A673 (cell line): Measurements from ENCODE around the gene FGFR3. TPM values are rescaled to one million over a fixed set of nuclear protein-coding genes. Genes with fewer than 3 reads are reported as not detected.

ENCODE experiments used
- BruUV-seq: library from RNA; stranded (reverse); fragments of 400-500 nt; replicated peaks from 2 replicates; lab custom pipeline; 2021; lab: Mats Ljungman, UMichigan
- CTCF ChIA-PET: fragments of 300-600 bp; sonication (Branson Sonifier 250); formaldehyde crosslinking; loops from one replicate; lab custom pipeline; 2022; ENCODE audit warnings: antibody characterized with exemption; lab: Charles Lee
- POLR2A ChIA-PET: fragments of 300-600 bp; sonication (Branson Sonifier 250); formaldehyde crosslinking; loops from one replicate; lab custom pipeline; 2022; ENCODE audit warnings: antibody characterized with exemption; ENCODE audit not compliant: low non-redundant PET; lab: Charles Lee
- DNase-seq: peaks from one replicate; pipeline ENCODE4 v3.0.0-alpha.2; 2015; ENCODE audit warnings: low spot score
- H3K27ac ChIP-seq: fragments of 200-600 bp; sonication (generic); 2 replicates; pipeline ENCODE4 v1.5.1; 2016; ENCODE audit warnings: mixed run types, low read depth, mild to moderate bottlenecking, mixed read lengths, antibody characterized with exemption, low read length; ENCODE audit not compliant: poor library complexity, severe bottlenecking
- H3K27me3 ChIP-seq: fragments of 200-600 bp; sonication (generic); replicated peaks from 2 replicates; pipeline ENCODE4 v1.6.1; 2017; ENCODE audit warnings: mixed run types, low read depth, mild to moderate bottlenecking, mixed read lengths, antibody characterized with exemption, low read length; ENCODE audit not compliant: insufficient read depth, poor library complexity
- H3K36me3 ChIP-seq: fragments of 200-600 bp; sonication (generic); 2 replicates; pipeline ENCODE4 v1.6.1; 2016; ENCODE audit warnings: mixed run types, mild to moderate bottlenecking, mixed read lengths, antibody characterized with exemption, low read length; ENCODE audit not compliant: insufficient read depth, poor library complexity, severe bottlenecking
- H3K4me1 ChIP-seq: fragments of 200-600 bp; sonication (generic); 2 replicates; pipeline ENCODE4 v1.6.1; 2017; ENCODE audit warnings: mixed run types, mild to moderate bottlenecking, mixed read lengths, antibody characterized with exemption, low read length; ENCODE audit not compliant: insufficient read depth, poor library complexity, severe bottlenecking
- H3K4me3 ChIP-seq: fragments of 200-600 bp; sonication (generic); 2 replicates; pipeline ENCODE4 v1.5.1; 2016; ENCODE audit warnings: low read depth, mixed run types, mild to moderate bottlenecking, mixed read lengths, low read length; ENCODE audit not compliant: poor library complexity, severe bottlenecking
- H3K9me3 ChIP-seq: fragments of 200-600 bp; sonication (generic); 2 replicates; pipeline ENCODE4 v1.6.1; 2016; ENCODE audit warnings: mixed run types, low read depth, mild to moderate bottlenecking, mixed read lengths, antibody characterized with exemption, low read length; ENCODE audit not compliant: poor library complexity, severe bottlenecking
- CTCF ChIP-seq: fragments of 300-800, 200-600 bp; sonication (generic); conservative IDR thresholded peaks from 2 replicates; pipeline ENCODE4 v1.5.1; 2017; ENCODE audit warnings: low read depth, mild to moderate bottlenecking, antibody characterized with exemption, low read length, moderate library complexity, mixed read lengths
- EZH2 ChIP-seq: fragments of 200-600 bp; sonication (generic); IDR thresholded peaks from 2 replicates; pipeline ENCODE4 v1.6.1; 2017; ENCODE audit warnings: borderline replicate concordance, low read depth, mild to moderate bottlenecking, mixed read lengths, antibody characterized with exemption, low read length; ENCODE audit not compliant: poor library complexity, severe bottlenecking
- intact Hi-C: fragments of 100-400 bp; cut with micrococcal nuclease; formaldehyde crosslinking; loops from one replicate; pipeline ENCODE4 v1.10.0; 2022; ENCODE audit not compliant: unreplicated experiment
- total RNA-seq: library from RNA; stranded (reverse); gene quantifications from 2 replicates; pipeline ENCODE4 v1.2.3, GENCODE V29; 2021

FGFR3 gene
- total RNA-seq, 1 experiment from 2014 or later = 5.5 TPM

- Histone ChIP-seq H3K4me1 (no peaks in the 10 kb centered on the region), H3K9me3 (no peaks in the 10 kb centered on the region), H3K36me3 (peaks cover 51% of the 10 kb centered on the region), H3K27me3 (no peaks in the 10 kb centered on the region), H3K27ac (no peak overlapping the region), H3K4me3 (no peak overlapping the region)
- no peak for TF ChIP-seq EZH2
- TF ChIP-seq CTCF = peak; percentile 27; the same call in 1 of the 2 replicates
- ChIA-PET POLR2A (no interaction called here), CTCF (interaction anchor here (0.8 kb wide), 1 partner anchor 46 kb away, joined by 8 read pairs; no protein-coding TSS in a partner anchor)
- DNase-seq = peak; percentile 58
- intact Hi-C loops = loop anchor here (5.0 kb wide), 1 partner anchor 83 kb away; no protein-coding TSS in a partner anchor
- BruUV-seq = no TSS peak
Observed at GRCh38 chr4:1813915-1814314, 20.8 kb downstream of the FGFR3 start.

DNA sequence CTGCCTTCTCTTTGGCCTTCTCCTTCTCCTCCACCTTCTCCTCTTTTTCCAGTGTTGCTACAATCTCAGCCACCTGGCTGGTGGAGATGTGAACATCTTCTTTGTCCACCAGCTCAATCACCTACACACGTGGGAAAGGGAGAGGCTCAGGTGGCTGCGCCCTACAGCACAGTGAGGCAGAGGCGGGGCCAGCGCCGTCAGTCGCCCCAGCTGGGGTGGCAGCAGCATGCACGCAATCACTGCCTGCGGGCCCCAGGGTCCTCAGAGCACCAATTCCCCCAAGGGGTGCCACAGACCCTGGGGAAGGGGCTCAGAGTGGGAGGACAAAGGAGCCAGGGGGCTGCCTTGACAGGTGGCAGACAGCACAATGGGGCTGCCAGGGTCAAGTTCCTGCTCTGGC, 21.4 kb downstream of the FGFR3 start:
- POLR2A ChIA-PET = no interaction called here
- Histone ChIP-seq H3K9me3 (no peaks in the 10 kb centered on the region), H3K4me1 (no peaks in the 10 kb centered on the region), H3K27me3 (no peaks in the 10 kb centered on the region), H3K36me3 (peaks cover 57% of the 10 kb centered on the region), H3K27ac (no peak overlapping the region), H3K4me3 (no peak overlapping the region)
- BruUV-seq = no TSS peak
- no peak for DNase-seq
- TF ChIP-seq CTCF = no peak
- no peak for TF ChIP-seq EZH2
- CTCF ChIA-PET = no interaction called here
- intact Hi-C loops = loop anchor here (5.0 kb wide), 1 partner anchor 83 kb away; no protein-coding TSS in a partner anchor

GRCh38 chr4:1815096-1815996, 22.3 kb downstream of the FGFR3 start:
- no peaks in the 10 kb centered on the region for H3K9me3 ChIP-seq
- DNase-seq = no peak
- H3K27ac ChIP-seq = no peak overlapping the region
- intact Hi-C loops = no loop called here
- no peaks in the 10 kb centered on the region for H3K4me1 ChIP-seq
- H3K36me3 ChIP-seq = peaks cover 61% of the 10 kb centered on the region
- no TSS peak for BruUV-seq
- ChIA-PET POLR2A (no interaction called here), CTCF (no interaction called here)
- no peak for TF ChIP-seq EZH2
- TF ChIP-seq CTCF = no peak
- no peaks in the 10 kb centered on the region for H3K27me3 ChIP-seq
- no peak overlapping the region for H3K4me3 ChIP-seq
